Small intestine (tissue), 7 donors: ENCODE measurements around the gene AQP4. TPM values are rescaled to one million over a fixed set of nuclear protein-coding genes. Genes with fewer than 3 reads are reported as not detected.

Experiments used
- DNase-seq, 2 donors: peaks; one replicate each; pipeline versions ENCODE4 v3.0.0 to v3.0.0-alpha.2; 2013
- FAIRE-seq: peaks from 2 replicates; lab custom pipeline; 2012; peaks lifted over from hg19 to GRCh38; lab: Jason Lieb, UNC
- H3K27ac ChIP-seq, 3 donors: one replicate each; pipeline ENCODE4 v1.5.1; 2013; ENCODE audit warnings: low read length in 2 of 3, mild to moderate bottlenecking in 2 of 3, control low read depth in 1 of 3, inconsistent platforms in 1 of 3, low read depth in 1 of 3, moderate library complexity in 1 of 3
- H3K27me3 ChIP-seq, 3 donors: one replicate each; pipeline ENCODE4 v1.6.1; 2013; ENCODE audit warnings: low read length in 3 of 3, inconsistent platforms in 1 of 3; ENCODE audit not compliant: control insufficient read depth in 3 of 3, insufficient read depth in 3 of 3
- H3K36me3 ChIP-seq, 3 donors: one replicate each; pipeline ENCODE4 v1.6.1; 2013; ENCODE audit warnings: low read length in 3 of 3, inconsistent platforms in 1 of 3, low read depth in 1 of 3, mild to moderate bottlenecking in 1 of 3, moderate library complexity in 1 of 3; ENCODE audit not compliant: control insufficient read depth in 3 of 3, insufficient read depth in 2 of 3
- H3K4me1 ChIP-seq, 3 donors: one replicate each; pipeline ENCODE4 v1.6.1; 2013; ENCODE audit warnings: low read length in 2 of 3, inconsistent platforms in 1 of 3, low read depth in 1 of 3, mild to moderate bottlenecking in 1 of 3, moderate library complexity in 1 of 3; ENCODE audit not compliant: control insufficient read depth in 3 of 3, insufficient read depth in 2 of 3
- H3K4me3 ChIP-seq, 3 donors: one replicate each; pipeline ENCODE4 v1.5.1; 2013; ENCODE audit warnings: low read length in 3 of 3, control low read depth in 1 of 3, inconsistent platforms in 1 of 3, low read depth in 1 of 3, mild to moderate bottlenecking in 1 of 3, moderate library complexity in 1 of 3
- H3K9me3 ChIP-seq, 2 donors: one replicate each; pipeline ENCODE4 v1.6.1; 2013; ENCODE audit warnings: low read depth in 1 of 2, low read length in 1 of 2; ENCODE audit not compliant: control insufficient read depth in 2 of 2, insufficient read depth in 1 of 2
- WGBS, 3 donors: extraction: QIAGEN DNeasy Blood & Tissue Kit; methylation state at CpG; one replicate each; pipeline ENCODE4 v1.1.7; 2013; 5-methylcytosine and 5-hydroxymethylcytosine counted together
- polyA plus RNA-seq, 4 donors: library from polyadenylated mRNA; stranded (reverse) in 3 of 4; unstranded in 1 of 4; fragments of 200-250 nt in 3 of 4; fragments of 120-200 nt in 1 of 4; gene quantifications; one replicate each; pipeline versions ENCODE4 v1.2.1 to v1.2.3, GENCODE V29; 2013
- donor health status: healthy with polysubstance abuse.
- donor health status: control.
- donor health status: control.
- donor health status: Bipolar disorder and iron deficiency.
- donor health status: healthy.

The AQP4 gene
- polyA plus RNA-seq, 4 donors, result 0.03 to 1.6 (median 0.33) TPM

GRCh38 chr18:26804519-26804918, 61.0 kb downstream of the AQP4 start:
- Histone ChIP-seq H3K9me3 (no peaks in the 10 kb centered on the region), H3K27ac (no peak overlapping the region), H3K36me3 (no peaks in the 10 kb centered on the region), H3K4me1 (no peaks in the 10 kb centered on the region), H3K27me3 (no peaks in the 10 kb centered on the region), H3K4me3 (no peak overlapping the region)
- DNase-seq (peak in 1 of 2 donors; percentile 2), FAIRE-seq (no peak)
- WGBS, 3 donors, result 15 to 22% (median 19%) methylated on average over 1 of the region's 1 CpG

- no peaks in the 10 kb centered on the region for H3K36me3 ChIP-seq
- FAIRE-seq (no peak), DNase-seq (no peak)
- no peaks in the 10 kb centered on the region for H3K4me1 ChIP-seq
- no peaks in the 10 kb centered on the region for H3K9me3 ChIP-seq
- H3K27ac ChIP-seq, result no peak overlapping the region
- H3K4me3 ChIP-seq, result no peak overlapping the region
- no peaks in the 10 kb centered on the region for H3K27me3 ChIP-seq
These were observed 61.9 kb downstream of the AQP4 start for GRCh38 chr18:26803643-26804042.

GRCh38 chr18:26802330-26803200, 62.9 kb downstream of the AQP4 start:
- 63 to 70% (median 64%) methylated on average over 4 of the region's 4 CpGs for WGBS, 3 donors
- H3K36me3 ChIP-seq, result no peaks in the 10 kb centered on the region
- FAIRE-seq (no peak), DNase-seq (no peak)
- no peaks in the 10 kb centered on the region for H3K4me1 ChIP-seq
- H3K27me3 ChIP-seq, result no peaks in the 10 kb centered on the region
- H3K9me3 ChIP-seq, result no peaks in the 10 kb centered on the region
- H3K4me3 ChIP-seq, result no peak overlapping the region
- no peak overlapping the region for H3K27ac ChIP-seq
